ENCODE data around the gene DCAF5.
"Not testable (repeated sequence)": the region's sequence is repeated elsewhere in the genome, so short reads cannot be mapped to it uniquely, and the experiment has no call there.

DCAF5 gene

GRCh38 chr14:69152902-69153151, at the start of gene DCAF5:
Gene DCAF5, minus strand, starts transcription at chr14:69153119. Its CDS starts 141 bp downstream, at chr14:69152978.
- DNase-seq (ENCODE audit: low spot score): peak; percentile 98

GRCh38 chr14:69199786-69200185, 46.9 kb upstream of the DCAF5 start:
- DNase-seq (ENCODE audit: low spot score): no peak

- no peak for DNase-seq (ENCODE audit: low spot score)
Observed at GRCh38 chr14:69193721-69194120, 40.8 kb upstream of the DCAF5 start.

- peak; percentile 97 for DNase-seq (ENCODE audit: low spot score)
Observed at GRCh38 chr14:69191340-69192111, 38.6 kb upstream of the DCAF5 start, which contains the start of gene EXD2. Gene EXD2, plus strand, starts transcription at chr14:69191498. Its CDS starts 17,973 bp downstream, at chr14:69209471.

GRCh38 chr14:69190191-69190590, 37.3 kb upstream of the DCAF5 start:
- DNase-seq (ENCODE audit: low spot score): no peak

- DNase-seq (ENCODE audit: low spot score): no peak
Observed at GRCh38 chr14:69183735-69184134, 30.8 kb upstream of the DCAF5 start.

- not testable (repeated sequence) for DNase-seq (ENCODE audit: low spot score)
Observed at GRCh38 chr14:69182580-69182979, 29.7 kb upstream of the DCAF5 start.

GRCh38 chr14:69181491-69181890, 28.6 kb upstream of the DCAF5 start:
- no peak for DNase-seq (ENCODE audit: low spot score)

GRCh38 chr14:69175130-69175529, 22.2 kb upstream of the DCAF5 start:
- DNase-seq (ENCODE audit: low spot score): no peak

GRCh38 chr14:69171569-69171968, 18.6 kb upstream of the DCAF5 start:
- DNase-seq (ENCODE audit: low spot score): no peak

GRCh38 chr14:69170839-69171238, 17.9 kb upstream of the DCAF5 start:
- no peak for DNase-seq (ENCODE audit: low spot score)

GRCh38 chr14:69165787-69166186, 12.9 kb upstream of the DCAF5 start:
- DNase-seq (ENCODE audit: low spot score): not testable (repeated sequence)

GRCh38 chr14:69161590-69161989, 8.7 kb upstream of the DCAF5 start:
- DNase-seq (ENCODE audit: low spot score): no peak

- DNase-seq (ENCODE audit: low spot score): no peak
Observed at GRCh38 chr14:69156224-69156623, 3.3 kb upstream of the DCAF5 start.

- DNase-seq (ENCODE audit: low spot score): peak; percentile 57
Observed at GRCh38 chr14:69154779-69155178, 1.9 kb upstream of the DCAF5 start.

GRCh38 chr14:69153873-69154270, 953 bp upstream of the DCAF5 start:
- no peak for DNase-seq (ENCODE audit: low spot score)

- DNase-seq (ENCODE audit: low spot score): peak; percentile 35
Observed at GRCh38 chr14:69153152-69153872, 393 bp upstream of the DCAF5 start.

GRCh38 chr14:69152181-69152901, 578 bp downstream of the DCAF5 start:
- DNase-seq (ENCODE audit: low spot score): peak; percentile 53

GRCh38 chr14:69151458-69152180, 1.3 kb downstream of the DCAF5 start:
- DNase-seq (ENCODE audit: low spot score): peak; percentile 87

GRCh38 chr14:69149461-69150244, 3.3 kb downstream of the DCAF5 start:
- no peak for DNase-seq (ENCODE audit: low spot score)

GRCh38 chr14:69142101-69142500, 10.8 kb downstream of the DCAF5 start:
- no peak for DNase-seq (ENCODE audit: low spot score)

Data from SW480 (cell line).